Astrocyte of the cerebellum (primary cell): ENCODE results near the gene ROPN1L.
"Not testable (repeated sequence)": the region's sequence is repeated elsewhere in the genome, so short reads cannot be mapped to it uniquely, and the experiment has no call there.

Experiments used
- DNase-seq: peaks from one replicate; pipeline ENCODE4 v3.0.0-alpha.2; 2011; ENCODE audit warnings: low read depth
- H3K4me3 ChIP-seq: 2 replicates; pipeline ENCODE4 v1.5.1; 2011; ENCODE audit warnings: mild to moderate bottlenecking, low read depth, low read length, moderate library complexity
- in situ Hi-C: cut with HindIII; loops from 2 replicates; pipeline ENCODE4 v1.10.0; 2017; ENCODE audit warnings: low sequenced_read_pairs
- TF ChIP-seq, protein P1 (sequence below): IDR thresholded peaks from 2 replicates; pipeline ENCODE4 v1.5.1; 2012; ENCODE audit warnings: low read length, low read depth, moderate library complexity, mild to moderate bottlenecking; ENCODE audit errors: missing control alignments

Gene ROPN1L

GRCh38 chr5:10441083-10441991 lies at the start of gene ROPN1L:
Gene ROPN1L, plus strand, starts transcription at chr5:10441879. Its CDS starts 289 bp downstream, at chr5:10442168.
- TF ChIP-seq, protein P1, sequence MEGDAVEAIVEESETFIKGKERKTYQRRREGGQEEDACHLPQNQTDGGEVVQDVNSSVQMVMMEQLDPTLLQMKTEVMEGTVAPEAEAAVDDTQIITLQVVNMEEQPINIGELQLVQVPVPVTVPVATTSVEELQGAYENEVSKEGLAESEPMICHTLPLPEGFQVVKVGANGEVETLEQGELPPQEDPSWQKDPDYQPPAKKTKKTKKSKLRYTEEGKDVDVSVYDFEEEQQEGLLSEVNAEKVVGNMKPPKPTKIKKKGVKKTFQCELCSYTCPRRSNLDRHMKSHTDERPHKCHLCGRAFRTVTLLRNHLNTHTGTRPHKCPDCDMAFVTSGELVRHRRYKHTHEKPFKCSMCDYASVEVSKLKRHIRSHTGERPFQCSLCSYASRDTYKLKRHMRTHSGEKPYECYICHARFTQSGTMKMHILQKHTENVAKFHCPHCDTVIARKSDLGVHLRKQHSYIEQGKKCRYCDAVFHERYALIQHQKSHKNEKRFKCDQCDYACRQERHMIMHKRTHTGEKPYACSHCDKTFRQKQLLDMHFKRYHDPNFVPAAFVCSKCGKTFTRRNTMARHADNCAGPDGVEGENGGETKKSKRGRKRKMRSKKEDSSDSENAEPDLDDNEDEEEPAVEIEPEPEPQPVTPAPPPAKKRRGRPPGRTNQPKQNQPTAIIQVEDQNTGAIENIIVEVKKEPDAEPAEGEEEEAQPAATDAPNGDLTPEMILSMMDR, result no peak
- peak; percentile 60 for DNase-seq
- in situ Hi-C loops, result no loop called here
- peak within 1 kb of the TSS; percentile 50 for H3K4me3 ChIP-seq

- DNase-seq, H3K4me3 ChIP-seq, in situ Hi-C loops: not testable (repeated sequence)
Observed at GRCh38 chr5:10392567-10393328, 48.9 kb upstream of the ROPN1L start.

DNA sequence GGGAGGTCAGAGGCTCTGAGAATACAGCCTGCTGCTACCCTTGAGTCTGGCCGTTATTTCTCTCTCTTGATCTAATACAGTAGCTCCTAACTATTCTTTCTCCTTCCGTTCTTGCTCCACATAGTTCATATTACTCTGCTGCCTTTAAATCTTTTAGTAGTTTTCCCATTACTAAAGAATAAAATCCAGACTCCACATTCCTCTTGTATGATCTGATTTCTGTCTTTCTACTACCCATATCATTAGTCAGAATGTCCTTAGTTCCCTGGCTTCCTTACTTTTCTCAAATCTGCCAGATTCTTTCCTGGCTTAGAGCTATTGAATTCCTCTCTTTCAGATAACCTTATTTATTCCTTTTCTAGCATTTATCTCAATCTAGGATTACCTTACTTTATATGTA lies 48.2 kb upstream of the ROPN1L start:
- DNase-seq, result no peak
- in situ Hi-C loops, result no loop called here
- TF ChIP-seq, protein P1, result no peak
- no peak overlapping the region for H3K4me3 ChIP-seq

DNA sequence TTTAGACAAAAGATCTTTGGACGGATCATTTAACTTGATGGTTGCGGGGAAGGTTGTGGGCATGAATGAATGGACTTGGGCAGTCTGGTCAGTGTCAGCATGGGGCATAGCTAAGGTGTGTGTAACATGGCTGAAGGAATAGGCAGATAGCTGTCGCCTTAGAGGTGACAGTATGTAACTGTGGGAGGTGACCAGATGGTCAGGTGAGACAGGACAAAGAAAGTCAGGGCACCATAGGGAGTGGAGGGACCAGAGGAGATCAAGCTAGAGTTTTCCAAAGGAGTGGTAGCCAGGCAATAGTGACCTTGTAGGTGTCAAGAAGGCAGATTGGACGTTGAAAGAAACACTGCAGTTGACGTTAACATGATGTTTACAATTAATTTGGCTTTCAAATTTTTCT lies 45.1 kb upstream of the ROPN1L start:
- in situ Hi-C loops, result no loop called here
- TF ChIP-seq, protein P1, result no peak
- no peak for DNase-seq
- no peak overlapping the region for H3K4me3 ChIP-seq

DNA sequence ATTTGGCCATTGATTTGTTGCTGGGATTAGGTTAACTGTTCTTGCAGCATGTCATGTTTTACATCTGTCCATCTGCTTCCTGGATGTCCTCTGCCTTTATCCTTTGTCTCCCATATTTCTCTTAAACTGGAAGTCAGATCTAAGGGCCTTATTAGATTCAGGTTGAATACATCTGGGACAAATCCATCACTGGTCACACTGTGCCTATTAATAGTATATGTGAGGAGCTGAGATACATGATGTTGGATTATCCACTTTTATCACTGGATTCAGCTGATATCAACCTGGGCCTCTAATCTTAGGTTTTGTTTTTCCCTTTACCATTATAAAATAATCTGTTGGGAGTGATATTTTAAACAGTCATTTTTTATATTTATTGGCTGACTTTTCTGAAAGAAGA lies 41.8 kb upstream of the ROPN1L start:
- H3K4me3 ChIP-seq, result no peak overlapping the region
- no peak for DNase-seq
- in situ Hi-C loops, result no loop called here
- TF ChIP-seq, protein P1, result no peak

GRCh38 chr5:10400411-10400810 lies 41.3 kb upstream of the ROPN1L start:
- no peak for DNase-seq
- TF ChIP-seq, protein P1, result no peak
- in situ Hi-C loops, result no loop called here
- no peak overlapping the region for H3K4me3 ChIP-seq

DNA sequence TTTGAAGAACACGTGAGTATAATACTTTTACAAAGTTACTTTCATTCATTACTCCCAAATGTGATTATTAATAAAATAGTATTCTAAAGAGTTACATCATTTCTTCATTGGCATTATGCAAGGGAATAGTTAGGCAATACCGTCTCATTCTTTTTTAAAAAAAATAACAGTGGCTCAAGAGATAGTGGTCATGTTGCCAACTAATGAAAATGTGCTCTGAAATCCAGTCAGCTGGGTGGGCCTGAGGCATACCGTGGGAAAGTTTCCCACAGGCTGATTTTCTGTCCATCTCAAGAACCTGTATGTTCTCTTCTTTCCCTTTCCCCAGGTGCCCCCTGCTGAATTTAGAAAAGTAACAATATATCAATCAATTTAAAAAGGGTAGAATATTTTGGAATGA lies 40.8 kb upstream of the ROPN1L start:
- no peak for DNase-seq
- in situ Hi-C loops, result no loop called here
- H3K4me3 ChIP-seq, result no peak overlapping the region
- TF ChIP-seq, protein P1, result no peak
